ENCODE data around the gene GPR157.
A peak's percentile ranks its signal among the peaks of the same experiment; 100 is the strongest.
"Not testable (repeated sequence)": the region's sequence is repeated elsewhere in the genome, so short reads cannot be mapped to it uniquely, and the experiment has no call there.

Gene GPR157

GRCh38 chr1:9112961-9113880, 15.7 kb downstream of the GPR157 start:
- ATAC-seq: peak; percentile 50 to 61

GRCh38 chr1:9111957-9112356, 16.9 kb downstream of the GPR157 start:
- peak; percentile 67 to 73 for ATAC-seq

- no peak for ATAC-seq
These were observed 17.6 kb downstream of the GPR157 start for GRCh38 chr1:9111357-9111691.

GRCh38 chr1:9110669-9111356, 18.1 kb downstream of the GPR157 start:
- peak; percentile 45 to 61 for ATAC-seq

- ATAC-seq: no peak
These were observed 20.7 kb downstream of the GPR157 start for GRCh38 chr1:9108056-9108665.

GRCh38 chr1:9107136-9107535, 21.8 kb downstream of the GPR157 start:
- ATAC-seq: no peak

- no peak for ATAC-seq
These were observed 22.6 kb downstream of the GPR157 start for GRCh38 chr1:9106286-9106685.

GRCh38 chr1:9105336-9105867, 23.5 kb downstream of the GPR157 start:
- no peak for ATAC-seq

GRCh38 chr1:9101510-9102146, 27.3 kb downstream of the GPR157 start:
- ATAC-seq: peak in 1 of 2 donors; percentile 48

GRCh38 chr1:9100471-9101043, 28.3 kb downstream of the GPR157 start:
- no peak for ATAC-seq

GRCh38 chr1:9099555-9099954, 29.3 kb downstream of the GPR157 start:
- ATAC-seq: no peak

- no peak for ATAC-seq
These were observed 30.8 kb downstream of the GPR157 start for GRCh38 chr1:9097947-9098705.

GRCh38 chr1:9095818-9096217, 33.1 kb downstream of the GPR157 start:
- ATAC-seq: no peak

GRCh38 chr1:9093996-9094595, 34.8 kb downstream of the GPR157 start:
- ATAC-seq: not testable (repeated sequence)

- no peak for ATAC-seq
These were observed 35.3 kb downstream of the GPR157 start for GRCh38 chr1:9093581-9093980.

- ATAC-seq: no peak
These were observed 35.8 kb downstream of the GPR157 start for GRCh38 chr1:9093091-9093490.

- no peak for ATAC-seq
These were observed 40.1 kb downstream of the GPR157 start for GRCh38 chr1:9088807-9089206.

GRCh38 chr1:9087411-9088125, 41.3 kb downstream of the GPR157 start:
- no peak for ATAC-seq

- ATAC-seq: no peak
These were observed 42.1 kb downstream of the GPR157 start for GRCh38 chr1:9086796-9087195.

- ATAC-seq: no peak
These were observed 42.9 kb downstream of the GPR157 start for GRCh38 chr1:9086045-9086444.
